Activated CD8-positive, alpha-beta memory T cell treated with anti-CD3 and anti-CD28 coated beads, Interleukin-2, amount 50 U/mL, for 48 hours (primary cell): ENCODE measurements around the gene OR2T33.
"Not testable (repeated sequence)": the region's sequence is repeated elsewhere in the genome, so short reads cannot be mapped to it uniquely, and the experiment has no call there.

Experiments used
- DNase-seq: peaks from one replicate; pipeline ENCODE4 v3.0.0-alpha.2; 2020

Gene OR2T33

GRCh38 chr1:248277876-248278275 is at the start of gene OR2T33:
TSS of gene OR2T33 (minus strand) at chr1:248277976. CDS start at chr1:248273814, 4,162 bp downstream.
- DNase-seq: no peak

- no peak for DNase-seq
Observed at GRCh38 chr1:248324468-248324867, 46.7 kb upstream of the OR2T33 start, which contains the start of gene OR2M7. TSS of gene OR2M7 (minus strand) at chr1:248324568. CDS start at chr1:248324568, 0 bp downstream.

GRCh38 chr1:248316796-248317195 is 39.0 kb upstream of the OR2T33 start:
- no peak for DNase-seq

- DNase-seq: not testable (repeated sequence)
Observed at GRCh38 chr1:248306740-248307139, 29.0 kb upstream of the OR2T33 start.

GRCh38 chr1:248306103-248306502 is 28.3 kb upstream of the OR2T33 start:
- DNase-seq: no peak

GRCh38 chr1:248305672-248306071 is 27.9 kb upstream of the OR2T33 start:
- not testable (repeated sequence) for DNase-seq

- DNase-seq: no peak
Observed at GRCh38 chr1:248303324-248303723, 25.5 kb upstream of the OR2T33 start, which contains the start of gene OR2T12. TSS of gene OR2T12 (minus strand) at chr1:248303424. CDS start at chr1:248295578, 7,846 bp downstream.

- DNase-seq: no peak
Observed at GRCh38 chr1:248288391-248288790, 10.6 kb upstream of the OR2T33 start.

GRCh38 chr1:248273225-248273624 is 4.6 kb downstream of the OR2T33 start:
- not testable (repeated sequence) for DNase-seq

GRCh38 chr1:248268178-248268577 is 9.6 kb downstream of the OR2T33 start:
- DNase-seq: no peak

GRCh38 chr1:248259309-248259708 is 18.5 kb downstream of the OR2T33 start:
- DNase-seq: not testable (repeated sequence)

- peak; percentile 49 for DNase-seq
Observed at GRCh38 chr1:248243204-248243603, 34.6 kb downstream of the OR2T33 start.

- DNase-seq: no peak
Observed at GRCh38 chr1:248239478-248239877, 38.3 kb downstream of the OR2T33 start.

GRCh38 chr1:248231117-248231516 is 46.7 kb downstream of the OR2T33 start, which contains the start of gene OR2M4:
TSS of gene OR2M4 (plus strand) at chr1:248231417. CDS start at chr1:248238929, 7,512 bp downstream.
- no peak for DNase-seq

- DNase-seq: no peak
Observed at GRCh38 chr1:248229360-248229908, 48.3 kb downstream of the OR2T33 start.

GRCh38 chr1:248225537-248225936 is 52.2 kb downstream of the OR2T33 start:
- no peak for DNase-seq
